ENCODE measurements around the gene ZDHHC11B.
"Not testable (repeated sequence)": the region's sequence is repeated elsewhere in the genome, so short reads cannot be mapped to it uniquely, and the experiment has no call there.

GRCh38 chr5:778421-778820, 6.1 kb downstream of the ZDHHC11B start:
- not testable (repeated sequence) for TF ChIP-seq POLR2A, CTCF (IDR thresholded peaks at IDR 0.05)
